ENCODE results near the gene HS1BP3.

HS1BP3 gene

DNA sequence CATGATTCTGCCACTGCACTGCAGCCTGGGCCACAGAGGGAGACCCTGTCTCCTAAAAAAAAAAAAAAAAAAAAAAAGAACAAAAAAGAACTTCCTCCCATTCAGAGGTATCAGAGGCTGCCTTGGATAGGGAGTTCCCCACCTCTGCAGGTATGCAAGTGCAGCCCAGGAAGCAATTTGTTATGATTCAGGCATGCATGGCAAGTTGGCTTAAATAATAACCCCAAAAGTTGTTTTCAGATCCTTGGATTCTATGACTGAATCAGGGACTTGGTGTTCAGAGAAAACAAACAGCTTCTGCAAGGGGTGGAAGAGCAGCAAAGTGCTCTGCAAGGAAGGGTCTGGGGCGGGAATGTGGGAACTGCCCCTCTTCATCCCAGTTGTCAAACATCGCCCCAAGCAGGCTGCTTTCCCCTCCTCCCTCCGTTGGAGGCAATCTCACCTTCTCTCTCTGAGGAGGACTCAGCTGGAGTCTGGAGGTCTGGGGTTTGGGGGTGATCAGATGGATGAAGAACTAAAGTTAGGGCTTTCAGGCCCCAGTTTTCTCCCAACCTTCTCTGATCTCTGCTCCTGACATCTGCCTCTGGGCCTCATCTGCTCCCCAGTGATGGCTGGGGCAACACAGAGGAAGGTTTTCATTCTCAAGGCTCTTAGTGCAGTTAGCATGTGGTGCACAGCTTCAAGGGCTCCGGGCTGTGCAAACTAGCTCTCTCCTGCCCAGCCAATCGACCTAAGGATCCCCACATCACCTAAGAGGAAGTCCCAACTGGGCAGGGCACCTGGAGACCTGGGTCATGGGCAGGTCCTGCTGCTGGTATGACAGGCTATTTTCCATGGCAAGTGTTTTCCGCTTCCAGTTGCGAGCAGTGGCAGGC, 12.5 kb upstream of the HS1BP3 start:
- DNase-seq: no peak

DNA sequence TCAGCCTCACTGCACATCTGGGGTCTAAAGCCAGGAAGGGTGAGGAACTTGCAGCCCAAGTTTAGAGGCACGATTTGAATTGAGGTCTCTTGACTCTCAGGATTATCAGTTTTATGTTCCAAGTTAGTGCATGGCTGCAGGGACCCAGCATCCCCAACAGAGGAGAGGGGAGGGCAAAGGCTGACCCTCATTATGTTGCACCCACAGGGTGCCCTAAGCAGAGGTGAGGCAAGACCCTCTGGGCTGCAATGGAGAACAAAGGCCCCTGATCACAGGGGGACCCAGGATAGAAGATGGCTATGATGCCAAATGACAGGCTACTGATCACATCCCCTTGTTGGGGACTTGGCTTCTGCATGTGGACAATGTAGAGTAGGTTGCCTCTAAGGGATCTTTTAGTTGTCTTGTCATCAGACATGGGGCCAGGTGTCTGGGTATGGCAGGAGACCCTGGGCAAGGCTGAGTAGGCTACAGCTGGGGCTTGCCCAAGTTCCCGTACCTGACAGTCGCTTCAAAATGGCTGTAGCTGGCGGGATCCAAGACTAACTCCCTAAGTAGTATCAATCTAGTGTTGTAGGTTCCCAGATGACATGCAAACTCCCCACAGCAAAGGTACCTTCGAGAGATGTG, 11.5 kb upstream of the HS1BP3 start:
- DNase-seq: no peak

GRCh38 chr2:20661421-20662307, 10.8 kb upstream of the HS1BP3 start:
- DNase-seq: peak; percentile 48

GRCh38 chr2:20660506-20661420, 9.9 kb upstream of the HS1BP3 start:
- DNase-seq: no peak

DNA sequence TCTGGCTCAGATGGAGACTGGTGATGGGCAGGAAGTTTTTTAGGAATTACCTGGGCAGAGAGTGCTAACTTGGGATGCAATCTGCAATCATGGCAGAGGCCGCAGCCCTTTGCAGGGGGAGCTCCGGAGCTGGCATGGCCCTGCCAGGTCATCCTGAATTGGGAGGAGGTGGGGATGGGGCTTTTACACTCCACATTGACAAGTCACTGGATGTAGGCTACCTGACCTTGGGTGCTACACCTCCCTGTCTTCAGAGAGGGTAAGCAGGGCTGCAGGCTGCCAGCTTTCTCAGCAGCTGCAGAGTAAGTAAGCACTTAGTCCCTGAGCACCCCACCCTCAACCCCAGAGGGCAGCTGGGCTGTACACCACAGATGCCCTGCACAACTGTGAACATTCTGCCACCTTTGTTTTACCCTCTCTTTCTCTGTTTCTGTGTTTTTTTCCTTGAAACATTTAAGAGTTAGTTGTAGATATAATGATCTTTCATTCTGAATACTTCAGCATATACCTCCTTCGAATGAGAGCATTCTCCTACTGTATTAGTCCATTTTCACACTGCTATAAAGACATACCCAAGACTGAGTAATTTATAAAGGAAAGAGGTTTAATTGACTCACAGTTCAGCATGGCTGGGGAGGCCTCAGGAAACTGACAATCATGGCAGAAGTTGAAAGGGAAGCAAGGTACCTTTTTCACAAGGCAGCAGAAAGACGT, 6.8 kb upstream of the HS1BP3 start:
- DNase-seq: no peak

DNA sequence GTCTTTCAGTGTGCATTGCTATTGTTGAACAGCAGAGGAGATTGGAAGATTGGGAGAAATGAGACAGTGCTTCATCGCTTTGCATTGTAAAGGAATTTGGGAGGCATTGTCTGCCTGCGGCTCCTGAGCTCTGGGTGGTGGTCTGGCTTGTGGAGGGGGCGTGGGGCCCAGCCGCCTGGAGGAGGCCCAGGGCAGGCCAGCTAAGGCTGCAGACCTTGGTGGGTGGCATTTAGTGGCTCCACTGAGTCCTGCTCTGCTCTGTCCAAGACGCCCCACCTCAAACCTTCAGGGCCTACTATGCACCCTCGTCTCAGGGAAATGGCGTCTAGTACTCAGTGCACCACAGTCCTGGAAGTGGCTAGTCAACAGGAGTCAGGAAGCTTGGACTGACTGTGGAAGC, 5.7 kb upstream of the HS1BP3 start:
- DNase-seq: no peak

GRCh38 chr2:20654535-20654813, 3.6 kb upstream of the HS1BP3 start:
- DNase-seq: no peak

DNA sequence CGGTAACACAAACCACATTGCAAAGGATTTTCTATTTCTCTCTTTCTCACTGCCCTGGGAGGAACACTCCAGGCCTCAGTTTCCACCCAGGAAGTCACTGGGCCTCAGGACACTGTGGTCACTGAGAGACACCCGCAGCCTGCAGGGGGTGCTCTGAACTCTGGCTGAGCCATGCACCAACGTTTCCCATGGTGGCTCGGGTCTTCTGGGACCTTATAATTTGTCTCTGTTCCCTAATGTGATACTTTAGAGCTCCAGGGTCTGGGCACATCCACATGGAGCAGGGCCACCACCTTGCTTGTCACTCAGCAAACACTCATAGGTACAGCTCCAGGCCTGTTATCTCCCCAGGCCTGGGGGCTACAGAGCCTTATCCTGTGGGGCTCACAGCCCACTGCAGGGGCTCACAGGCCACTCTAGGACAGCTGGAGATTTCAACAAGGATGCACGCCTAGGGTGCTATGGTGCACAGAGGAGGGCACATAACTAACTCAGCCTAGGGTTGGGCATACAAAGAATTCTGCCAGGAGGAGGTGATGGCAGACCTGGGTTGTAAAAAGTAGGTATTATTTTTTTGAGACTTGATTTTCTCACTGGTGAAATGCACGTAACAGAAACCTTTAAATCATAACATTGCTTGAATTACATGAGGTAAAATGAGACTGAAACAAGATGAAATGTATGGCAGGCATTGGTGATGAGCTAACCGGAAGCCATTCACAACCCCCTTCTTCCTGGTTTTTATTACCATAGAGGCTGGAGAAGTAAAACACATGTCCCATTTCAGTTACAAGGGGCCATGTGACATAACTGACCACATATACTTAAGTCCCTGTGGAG, 3.0 kb upstream of the HS1BP3 start:
- DNase-seq: no peak

- DNase-seq: no peak
Observed at GRCh38 chr2:20652673-20653575, 2.0 kb upstream of the HS1BP3 start.

GRCh38 chr2:20652141-20652540, 1.2 kb upstream of the HS1BP3 start:
- no peak for DNase-seq

DNA sequence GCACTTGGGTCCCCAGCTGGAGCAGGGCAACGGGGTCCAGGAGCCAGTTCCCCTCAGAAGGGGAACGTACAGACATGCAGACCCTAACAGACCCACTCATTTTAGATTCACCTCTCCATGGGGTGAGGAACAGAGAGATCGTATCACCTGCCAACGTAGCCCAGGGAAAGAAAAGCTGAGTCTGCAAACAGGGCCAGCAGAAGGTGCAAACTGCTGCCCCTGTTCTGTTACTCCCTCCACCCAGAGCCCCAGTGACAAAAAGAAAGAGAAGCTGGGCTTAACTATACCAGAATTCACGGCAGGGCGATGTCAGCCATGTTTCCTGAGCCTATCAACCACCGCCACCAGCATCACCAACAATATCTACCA, 817 bp upstream of the HS1BP3 start:
- DNase-seq: no peak

GRCh38 chr2:20650393-20650876, 463 bp downstream of the HS1BP3 start:
- peak; percentile 34 for DNase-seq

DNA sequence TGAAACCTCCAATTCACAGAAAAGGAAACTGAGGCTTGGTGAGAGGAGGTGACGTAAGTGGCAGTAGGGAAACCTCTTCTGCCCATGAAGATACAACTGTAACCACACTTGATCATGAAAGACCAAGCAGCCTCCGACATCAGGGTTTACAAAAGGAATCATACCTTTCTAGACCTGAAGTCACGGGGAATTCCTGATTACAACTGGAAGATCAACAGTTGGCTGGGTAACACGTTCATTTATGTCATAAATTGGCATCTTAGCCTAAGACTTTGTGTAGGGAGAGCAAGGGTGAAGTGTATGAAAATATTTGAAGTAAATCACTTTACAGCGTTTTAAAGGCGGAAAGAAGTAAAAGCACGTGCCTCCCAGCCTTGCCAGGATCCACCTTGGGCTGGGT, 922 bp downstream of the HS1BP3 start:
- DNase-seq: no peak

DNA sequence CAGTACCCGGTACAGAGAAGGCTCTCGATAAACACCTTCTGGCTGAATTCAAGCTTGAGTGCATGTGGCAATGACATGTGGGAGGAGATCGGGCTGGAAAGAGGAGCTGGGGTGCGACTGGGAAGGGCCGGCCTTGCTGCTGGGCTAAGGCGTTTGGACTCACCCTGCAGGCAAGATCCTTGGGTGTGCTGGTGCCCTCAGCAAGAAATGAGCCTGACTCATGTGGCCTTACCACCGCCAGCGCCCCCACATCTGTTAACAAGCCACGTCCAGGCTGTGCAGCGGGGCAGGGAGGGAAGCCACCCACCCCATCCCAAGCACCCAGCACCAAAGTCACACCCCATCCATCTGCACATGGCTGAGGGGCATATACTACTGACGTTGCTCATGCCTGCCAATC, 1.3 kb downstream of the HS1BP3 start:
- DNase-seq: no peak

GRCh38 chr2:20648831-20649230, 2.1 kb downstream of the HS1BP3 start:
- no peak for DNase-seq

DNA sequence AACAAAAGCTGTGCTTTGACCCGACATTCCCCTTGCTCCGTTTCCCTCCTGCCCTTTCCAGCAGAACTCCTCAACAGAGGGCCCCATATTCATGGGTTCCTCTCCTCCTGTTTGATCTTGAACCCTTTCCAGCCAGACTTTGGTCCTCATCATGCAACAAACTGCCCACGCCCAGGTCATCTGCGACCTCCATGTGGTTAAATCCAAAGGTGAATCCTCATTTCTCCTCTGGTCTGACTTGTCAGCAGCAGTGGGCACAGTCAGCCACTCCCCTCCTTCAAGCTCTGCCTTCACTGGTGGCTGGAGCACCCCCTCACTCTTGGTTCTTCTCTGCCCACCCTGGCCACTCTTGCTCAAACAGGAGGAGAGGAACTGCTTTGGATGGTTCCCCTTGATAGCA, 2.7 kb downstream of the HS1BP3 start:
- DNase-seq: no peak

DNA sequence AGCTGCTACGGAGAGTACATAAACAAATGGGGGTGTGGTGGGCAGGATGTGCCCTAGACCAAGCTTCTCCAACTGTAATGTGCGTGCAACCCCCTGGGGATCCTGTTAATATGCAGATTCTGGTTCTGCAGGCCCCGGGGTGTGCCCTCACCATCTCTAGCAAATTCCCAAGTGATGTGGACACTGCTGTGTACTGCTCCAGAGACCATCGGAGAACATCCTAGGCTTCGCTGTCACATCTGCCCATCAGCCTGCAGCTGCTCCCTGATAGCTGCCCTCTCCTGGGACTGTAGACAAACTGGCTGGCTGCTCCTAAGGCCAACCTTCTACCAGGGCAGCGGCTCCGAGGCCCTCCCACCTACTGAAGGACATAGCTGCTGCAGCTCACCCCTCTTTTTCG, 3.2 kb downstream of the HS1BP3 start:
- DNase-seq: no peak

DNA sequence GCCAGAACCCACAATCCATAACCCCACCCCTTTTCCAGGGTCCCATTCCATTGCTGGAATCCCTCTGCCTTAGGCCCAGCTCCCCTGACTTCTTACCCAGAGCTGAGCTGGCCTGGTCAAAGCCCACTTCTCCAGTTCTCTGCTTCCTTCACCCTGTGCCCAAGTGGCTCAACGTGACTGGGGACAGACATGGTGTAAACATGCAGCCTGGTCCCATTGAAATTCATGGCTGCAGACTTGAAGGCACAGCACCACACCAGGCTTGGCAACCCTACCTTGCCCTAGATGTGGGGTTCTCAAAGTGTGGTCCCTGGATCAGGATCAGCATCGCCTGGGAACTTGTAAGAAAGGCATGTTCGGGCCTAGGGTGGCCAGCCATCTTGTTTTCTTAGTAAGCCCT, 3.7 kb downstream of the HS1BP3 start:
- DNase-seq: no peak

DNA sequence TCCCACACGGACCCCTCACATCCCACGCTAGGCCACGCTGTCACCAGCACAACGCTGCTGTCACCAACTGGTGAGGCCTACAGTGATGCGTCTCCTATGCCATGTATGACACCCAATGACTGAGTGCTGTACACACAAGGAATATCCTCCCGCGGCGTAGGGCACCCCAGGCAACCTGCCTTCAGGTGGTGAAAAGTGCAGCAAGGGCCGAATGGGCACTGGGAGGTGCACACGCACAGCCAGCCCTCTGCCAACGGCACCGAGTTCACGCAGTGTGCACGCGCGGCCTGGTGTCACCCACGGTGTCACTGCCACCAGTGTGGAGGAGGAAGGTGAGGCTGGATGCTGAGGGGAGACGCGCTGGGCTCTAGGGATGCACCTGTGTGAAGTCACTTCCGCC, 4.5 kb downstream of the HS1BP3 start:
- no peak for DNase-seq

GRCh38 chr2:20645761-20646160, 5.1 kb downstream of the HS1BP3 start:
- no peak for DNase-seq

Measured in NCI-H2227 treated with DMSO at 0.1 percent for 48 hours (cell line).